ENCODE data around the gene NHERF1.

The NHERF1 gene

GRCh38 chr17:74808714-74809430, 60.4 kb downstream of the NHERF1 start:
- no peak for DNase-seq (ENCODE audit: low read depth in 2 of 2)

DNA sequence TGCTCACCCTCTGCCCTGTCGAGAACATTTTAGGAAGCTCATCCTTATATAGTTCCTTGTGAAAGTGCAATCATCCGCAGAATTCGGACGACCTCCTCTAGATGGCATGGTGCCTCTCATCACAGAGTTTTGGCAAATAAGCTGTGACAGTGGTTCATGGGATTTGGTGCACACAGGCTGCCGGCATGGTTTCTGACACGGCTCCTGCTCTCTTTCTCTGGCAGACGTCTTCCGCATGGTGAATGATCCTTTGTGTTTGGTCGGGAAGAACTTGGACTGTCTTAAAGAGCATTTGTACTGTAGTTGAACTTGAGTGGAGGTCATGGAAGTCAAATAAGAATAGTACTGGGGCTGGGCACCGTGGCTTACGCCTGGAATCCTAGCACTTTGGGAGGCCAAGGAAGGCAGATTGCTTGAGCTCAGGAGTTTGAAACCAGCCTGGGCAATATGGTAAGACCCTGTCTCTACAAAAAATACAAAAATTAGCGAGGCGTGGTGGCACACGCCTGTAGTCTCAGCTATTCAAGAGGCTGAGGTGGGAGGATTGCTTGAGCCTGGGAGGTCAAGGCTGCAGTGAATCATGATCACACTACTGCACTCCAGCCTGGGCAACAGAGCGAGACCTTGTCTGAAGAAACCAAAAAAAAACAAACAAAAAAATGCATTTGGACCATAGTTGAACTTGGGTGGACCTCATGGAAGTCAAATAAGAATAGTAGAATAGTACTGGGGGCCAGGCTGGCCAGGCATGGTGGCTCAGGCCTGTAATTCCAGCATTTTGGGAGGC, 62.5 kb downstream of the NHERF1 start:
- DNase-seq (ENCODE audit: low read depth in 2 of 2) = no peak

GRCh38 chr17:74812109-74813009, 63.9 kb downstream of the NHERF1 start:
- DNase-seq (ENCODE audit: low read depth in 2 of 2) = no peak

DNA sequence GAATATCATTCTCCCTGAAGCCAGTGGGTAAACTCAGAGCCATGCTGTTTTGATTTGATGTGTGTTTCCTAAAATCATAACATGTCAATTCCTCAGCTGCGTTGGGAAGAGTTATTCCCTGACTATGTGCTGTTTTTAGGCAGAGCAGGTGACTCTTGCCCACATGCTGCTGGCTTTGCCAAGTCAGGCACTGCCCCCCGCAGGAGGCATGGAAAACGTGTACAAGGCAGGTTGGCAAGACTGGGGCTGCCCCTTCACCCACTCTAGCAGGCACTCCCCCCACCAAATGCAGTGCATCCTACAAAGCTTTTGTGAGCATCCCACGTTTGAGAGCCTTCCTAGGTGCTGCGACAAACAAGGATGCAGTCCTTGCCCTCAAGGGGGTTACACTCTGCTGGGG, 66.0 kb downstream of the NHERF1 start:
- DNase-seq (ENCODE audit: low read depth in 2 of 2) = no peak

DNA sequence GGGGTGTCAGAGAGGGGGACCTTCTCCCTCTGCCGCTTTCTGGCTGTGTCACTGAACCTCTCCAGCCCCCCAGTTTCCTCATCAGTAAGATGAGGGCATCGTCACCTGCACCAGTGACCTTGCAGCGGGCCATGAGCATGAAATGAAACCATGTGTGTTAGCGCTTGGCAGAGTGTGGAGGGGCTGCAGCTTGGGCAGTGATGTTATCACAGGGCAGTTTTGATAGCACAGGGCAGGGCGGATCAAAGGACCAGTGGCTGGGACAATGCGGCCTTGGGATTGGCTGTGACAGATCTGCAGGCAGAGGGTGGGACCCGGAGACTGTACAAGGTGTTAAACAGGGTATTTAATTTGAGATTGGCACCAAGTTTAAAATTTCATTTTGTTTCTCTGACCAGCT, 66.6 kb downstream of the NHERF1 start:
- DNase-seq (ENCODE audit: low read depth in 2 of 2) = no peak

- no peak for DNase-seq (ENCODE audit: low read depth in 2 of 2)
Observed at GRCh38 chr17:74815550-74816370, 67.3 kb downstream of the NHERF1 start.

- no peak for DNase-seq (ENCODE audit: low read depth in 2 of 2)
Observed at GRCh38 chr17:74816905-74817620, 68.6 kb downstream of the NHERF1 start.

DNA sequence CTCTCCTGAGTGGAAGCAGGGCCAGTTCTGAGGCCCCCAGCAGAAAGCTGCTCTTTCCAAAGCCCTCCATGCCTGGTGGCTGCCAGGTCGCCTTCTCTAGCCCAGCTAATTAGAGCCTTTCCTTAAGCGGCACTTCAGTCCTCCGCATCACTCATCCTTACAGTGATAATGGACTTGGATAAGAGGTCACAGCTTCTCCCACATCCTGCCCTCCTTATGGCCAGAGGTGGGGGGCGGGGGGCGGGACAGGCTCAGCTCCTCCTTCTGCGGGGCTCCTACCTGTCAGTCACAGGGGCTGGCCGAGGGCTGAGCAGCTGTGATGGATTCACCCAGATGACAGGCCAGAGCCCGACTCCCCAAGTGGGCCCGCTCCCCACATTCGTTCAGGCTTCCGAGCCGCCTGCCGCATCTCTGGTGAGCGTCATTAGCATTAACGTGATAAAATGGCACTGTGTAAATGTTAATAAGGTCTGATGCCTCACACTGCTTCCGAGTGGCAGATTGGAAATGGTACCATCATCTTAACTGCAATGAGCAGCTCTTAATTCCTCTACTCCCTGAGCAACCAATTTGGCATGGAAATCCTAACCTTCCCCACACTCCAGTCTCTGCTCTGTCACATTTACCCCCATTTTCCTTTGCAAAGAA, 70.0 kb downstream of the NHERF1 start:
- no peak for DNase-seq (ENCODE audit: low read depth in 2 of 2)

All from stimulated activated CD8-positive, alpha-beta memory T cell treated with anti-CD3 and anti-CD28 coated beads, Interleukin-7, amount 100 ng/mL, for 1 hour (primary cell).